Measurements from ENCODE around the gene ADAM17. TPM values are rescaled to one million over a fixed set of nuclear protein-coding genes. Genes with fewer than 3 reads are reported as not detected.

The ADAM17 gene
- polyA plus RNA-seq, 3 donors, result 30.2 to 34.8 (median 30.9) TPM

GRCh38 chr2:9484533-9484932, 71.1 kb downstream of the ADAM17 start:
- Mint-ChIP-seq H3K27ac (no peak overlapping the region), H3K36me3 (peaks cover 79 to 98% of the 10 kb centered on the region in 2 donors), H3K4me1 (no peaks in the 10 kb centered on the region), H3K4me3 (no peak overlapping the region), H3K27me3 (ENCODE audit: low read depth in 3 of 3) (peaks cover 0 to 1% (median 0%) of the 10 kb centered on the region in 3 donors), H3K9me3 (no peaks in the 10 kb centered on the region)
- 100% methylated on average over 5 of the region's 5 CpGs for WGBS (ENCODE audit: insufficient coverage)
- H3K36me3 ChIP-seq (replicated peaks in 1 of 2; ENCODE audit: control insufficient read depth in 1 of 2, insufficient read depth in 2 of 2, low read length in 2 of 2), result peaks cover 90 to 100% of the 10 kb centered on the region in 2 donors
- H3K4me2 ChIP-seq (replicated peaks; ENCODE audit: extremely low read depth, low read length, poor library complexity, severe bottlenecking), result no peak overlapping the region
- no peak for DNase-seq
- no peaks in the 10 kb centered on the region for H3K27me3 ChIP-seq (ENCODE audit: control insufficient read depth in 2 of 2, insufficient read depth in 2 of 2, low read length in 2 of 2)
- peaks cover 73% of the 10 kb centered on the region for H4K20me1 ChIP-seq (ENCODE audit: insufficient read depth, low read length)
- no peak overlapping the region for H2AFZ ChIP-seq (ENCODE audit: insufficient read depth, low read depth, low read length, poor library complexity, severe bottlenecking)
- peaks cover 2% of the 10 kb centered on the region for H3K79me2 ChIP-seq (ENCODE audit: insufficient read depth, low read length)
- no peak overlapping the region for H3K4me3 ChIP-seq (replicated peaks in 1 of 3; ENCODE audit: low read depth in 2 of 3, low read length in 3 of 3)
- H3K27ac ChIP-seq (ENCODE audit: low read depth in 1 of 2, low read length in 2 of 2), result no peak overlapping the region
- intact Hi-C loops (cut with micrococcal nuclease), result no loop called here
- TF ChIP-seq CTCF (IDR thresholded peaks at IDR 0.05), result no peak
- H3K4me1 ChIP-seq (ENCODE audit: control insufficient read depth in 1 of 2, insufficient read depth in 2 of 2, low read length in 2 of 2), result no peaks in the 10 kb centered on the region
- H3K9me3 ChIP-seq (replicated peaks in 1 of 2; ENCODE audit: control insufficient read depth in 1 of 2, insufficient read depth in 1 of 2, low read length in 2 of 2), result no peaks in the 10 kb centered on the region
- H3K9ac ChIP-seq (ENCODE audit: insufficient read depth, low read length, poor library complexity, severe bottlenecking), result no peak overlapping the region

- Histone ChIP-seq H3K27me3 (ENCODE audit: control insufficient read depth in 2 of 2, insufficient read depth in 2 of 2, low read length in 2 of 2) (no peaks in the 10 kb centered on the region), H3K9me3 (replicated peaks in 1 of 2; ENCODE audit: control insufficient read depth in 1 of 2, insufficient read depth in 1 of 2, low read length in 2 of 2) (no peaks in the 10 kb centered on the region), H2AFZ (ENCODE audit: insufficient read depth, low read depth, low read length, poor library complexity, severe bottlenecking) (no peak overlapping the region), H3K4me2 (replicated peaks; ENCODE audit: extremely low read depth, low read length, poor library complexity, severe bottlenecking) (no peak overlapping the region), H3K27ac (ENCODE audit: low read depth in 1 of 2, low read length in 2 of 2) (peak overlapping the region in 1 of 2 donors; percentile 36), H3K36me3 (replicated peaks in 1 of 2; ENCODE audit: control insufficient read depth in 1 of 2, insufficient read depth in 2 of 2, low read length in 2 of 2) (peaks cover 80 to 100% of the 10 kb centered on the region in 2 donors), H3K4me3 (replicated peaks in 1 of 3; ENCODE audit: low read depth in 2 of 3, low read length in 3 of 3) (no peak overlapping the region), H4K20me1 (ENCODE audit: insufficient read depth, low read length) (peaks cover 70% of the 10 kb centered on the region), H3K79me2 (ENCODE audit: insufficient read depth, low read length) (peaks cover 2% of the 10 kb centered on the region), H3K4me1 (ENCODE audit: control insufficient read depth in 1 of 2, insufficient read depth in 2 of 2, low read length in 2 of 2) (no peaks in the 10 kb centered on the region), H3K9ac (ENCODE audit: insufficient read depth, low read length, poor library complexity, severe bottlenecking) (no peak overlapping the region)
- H3K27me3 Mint-ChIP-seq (ENCODE audit: low read depth in 3 of 3), result peaks cover 0 to 1% (median 0%) of the 10 kb centered on the region in 3 donors
- H3K36me3 Mint-ChIP-seq, result peaks cover 79 to 95% of the 10 kb centered on the region in 2 donors
- intact Hi-C loops (cut with micrococcal nuclease), result no loop called here
- no peak for TF ChIP-seq CTCF (IDR thresholded peaks at IDR 0.05)
- no peaks in the 10 kb centered on the region for H3K4me1 Mint-ChIP-seq
- no peak for DNase-seq
- H3K4me3 Mint-ChIP-seq, result no peak overlapping the region
- H3K27ac Mint-ChIP-seq, result no peak overlapping the region
- H3K9me3 Mint-ChIP-seq, result no peaks in the 10 kb centered on the region
Measured at GRCh38 chr2:9483107-9483506, 72.5 kb downstream of the ADAM17 start.
